GM20431 (cell line): ENCODE data around the gene STK10.
"Not testable (repeated sequence)": the region's sequence is repeated elsewhere in the genome, so short reads cannot be mapped to it uniquely, and the experiment has no call there.

ENCODE experiments used
- in situ Hi-C: fragments of 300-500 bp; cut with MseI, MboI; formaldehyde crosslinking; loops from one replicate; pipeline ENCODE4 v1.15.0; 2020; ENCODE audit warnings: low sequenced_read_pairs; ENCODE audit not compliant: unreplicated experiment

STK10 gene

GRCh38 chr5:172044631-172045314, 143.3 kb downstream of the STK10 start:
- in situ Hi-C loops = loop anchor here (10.0 to 25.0 kb wide), 2 partner anchors 140 to 632 kb away; partner anchors contain the start of gene FGF18

DNA sequence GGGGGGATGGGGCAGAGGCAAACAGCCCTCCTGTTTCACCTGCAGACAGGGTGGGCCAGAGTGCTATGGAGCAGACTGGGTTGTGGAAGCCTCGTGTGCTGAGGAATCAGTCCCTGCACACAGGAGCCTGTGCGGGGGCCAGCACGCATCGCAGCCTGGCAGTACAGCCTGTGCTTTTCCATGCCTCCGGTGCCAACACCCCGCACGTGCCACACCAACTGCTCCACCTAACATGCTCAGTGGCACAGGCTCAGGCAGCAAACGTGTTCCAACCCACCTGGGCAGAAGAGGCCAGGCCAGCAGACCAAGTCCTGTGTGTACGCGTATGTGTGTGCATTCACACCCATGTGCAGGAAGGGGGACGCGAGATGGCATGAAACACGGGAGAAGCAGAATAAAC, 144.2 kb downstream of the STK10 start:
- in situ Hi-C loops = loop anchor here (10.0 to 25.0 kb wide), 2 partner anchors 139 to 632 kb away; partner anchors contain the start of gene FGF18

GRCh38 chr5:172042183-172042582, 145.8 kb downstream of the STK10 start:
- in situ Hi-C loops = loop anchor here (10.0 to 25.0 kb wide), 2 partner anchors 137 to 630 kb away; partner anchors contain the start of gene FGF18

GRCh38 chr5:172038167-172038566, 149.9 kb downstream of the STK10 start:
- in situ Hi-C loops = loop anchor here (25.0 kb wide), 1 partner anchor 626 kb away; the partner anchor contains the start of gene FGF18

- in situ Hi-C loops = loop anchor here (25.0 kb wide), 1 partner anchor 623 kb away; the partner anchor contains the start of gene FGF18
Measured at GRCh38 chr5:172035049-172035448, 153.0 kb downstream of the STK10 start.

DNA sequence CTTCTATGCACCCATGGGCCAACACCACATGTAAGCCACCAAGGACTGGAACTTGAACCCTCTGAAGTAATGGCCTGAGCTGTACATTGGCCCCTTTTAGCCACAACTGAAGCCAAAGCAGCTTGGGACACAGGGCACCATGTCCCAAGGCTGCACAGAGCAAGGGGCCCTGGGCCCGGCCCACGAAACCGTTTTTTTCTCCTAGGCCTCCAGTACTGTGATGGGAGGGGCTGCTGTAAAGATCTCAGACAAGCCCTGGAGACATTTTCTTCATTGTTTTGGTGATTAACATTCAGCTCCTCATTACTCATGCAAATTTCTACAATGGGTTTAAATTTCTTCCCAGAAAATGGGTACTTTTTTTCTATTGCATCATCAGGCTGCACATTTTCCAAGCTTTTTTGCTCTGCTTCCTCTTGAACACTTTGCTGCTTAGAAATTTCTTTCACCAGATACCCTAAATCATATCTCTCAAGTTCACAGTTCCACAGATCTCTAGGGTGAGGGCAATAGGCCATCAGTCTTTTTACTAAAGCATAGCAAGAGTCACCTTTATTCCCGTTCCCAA, 156.0 kb downstream of the STK10 start:
- in situ Hi-C loops = loop anchor here (25.0 kb wide), 1 partner anchor 620 kb away; the partner anchor contains the start of gene FGF18

DNA sequence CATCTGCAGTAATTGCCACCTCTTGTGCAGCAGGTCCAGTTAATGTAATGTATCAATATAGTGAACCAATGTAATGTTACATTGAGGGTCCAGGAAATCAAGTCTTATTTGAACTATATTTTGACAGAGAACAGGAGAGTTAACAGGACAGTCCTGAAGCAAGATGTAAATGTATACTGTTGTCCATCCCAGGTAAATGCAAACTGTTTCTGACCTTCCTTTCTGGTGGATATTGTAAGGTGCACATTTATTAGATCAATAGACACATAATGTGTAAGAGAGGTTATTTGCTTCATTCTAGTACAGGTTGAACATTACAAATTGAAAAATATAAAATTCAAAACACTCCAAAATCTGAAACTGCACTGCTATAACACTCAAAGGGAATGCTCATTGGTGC, 158.1 kb downstream of the STK10 start:
- in situ Hi-C loops = loop anchor here (25.0 kb wide), 1 partner anchor 618 kb away; the partner anchor contains the start of gene FGF18

- in situ Hi-C loops = loop anchor here (25.0 kb wide), 1 partner anchor 616 kb away; the partner anchor contains the start of gene FGF18
Measured at GRCh38 chr5:172028167-172028566, 159.9 kb downstream of the STK10 start.

GRCh38 chr5:172020110-172020786, 167.8 kb downstream of the STK10 start:
- in situ Hi-C loops = not testable (repeated sequence)

GRCh38 chr5:172015346-172015745, 172.7 kb downstream of the STK10 start:
- in situ Hi-C loops = no loop called here

- in situ Hi-C loops = no loop called here
Measured at GRCh38 chr5:172010278-172010677, 177.7 kb downstream of the STK10 start.

DNA sequence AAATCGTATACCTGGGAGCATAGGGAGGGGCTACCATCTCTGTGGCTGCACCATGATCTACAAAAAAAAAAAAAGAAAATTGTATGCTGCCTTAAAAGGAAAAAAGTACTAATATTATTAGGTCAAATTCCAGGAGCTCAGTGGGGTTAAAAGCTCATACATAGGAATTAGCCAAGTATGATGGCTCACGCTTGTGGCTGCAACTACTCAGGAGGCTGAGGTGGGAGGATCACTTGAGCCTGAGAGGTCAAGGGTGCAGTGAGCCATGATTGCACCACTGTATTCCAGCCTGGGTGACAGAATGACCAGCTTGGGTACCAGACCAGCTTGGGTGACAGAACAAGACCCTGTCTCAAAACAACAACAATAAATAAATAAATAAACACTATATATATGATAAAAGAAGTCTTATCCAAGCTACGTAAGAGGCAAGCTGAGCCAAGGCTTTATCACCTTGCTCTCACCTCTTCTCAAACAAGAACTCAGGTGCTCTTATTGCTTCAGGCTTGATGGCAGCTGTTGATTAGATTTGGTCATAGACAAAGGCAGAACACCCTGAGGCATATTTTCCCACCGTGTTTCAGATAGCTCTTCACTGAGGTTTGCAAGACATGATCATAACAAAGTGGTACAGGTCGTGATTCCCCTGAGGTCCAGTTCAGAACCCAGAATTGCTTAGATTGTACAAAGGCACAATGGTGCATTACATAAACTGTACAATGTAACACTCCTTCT, 178.3 kb downstream of the STK10 start:
- in situ Hi-C loops = no loop called here

DNA sequence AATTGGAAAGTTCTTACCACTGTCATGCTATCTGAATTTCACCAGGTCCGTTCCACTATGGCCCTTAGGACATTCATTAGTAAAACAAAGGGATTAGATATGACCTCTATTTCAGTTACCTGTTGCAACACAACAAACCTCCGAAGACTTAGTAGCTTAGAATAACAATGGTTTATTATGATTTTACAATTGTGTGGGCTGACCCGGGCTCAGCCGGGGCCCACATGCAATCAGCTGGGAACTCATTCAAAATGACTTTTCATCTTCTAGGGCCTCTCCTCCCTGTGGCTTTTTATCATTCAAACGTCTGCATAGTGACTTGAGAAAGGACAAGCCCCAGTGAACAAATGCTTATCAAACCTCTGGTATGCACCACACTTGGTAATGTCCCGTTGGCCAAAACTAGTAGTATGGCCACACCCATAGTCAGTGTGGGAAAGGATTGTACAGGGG, 179.3 kb downstream of the STK10 start:
- in situ Hi-C loops = no loop called here

DNA sequence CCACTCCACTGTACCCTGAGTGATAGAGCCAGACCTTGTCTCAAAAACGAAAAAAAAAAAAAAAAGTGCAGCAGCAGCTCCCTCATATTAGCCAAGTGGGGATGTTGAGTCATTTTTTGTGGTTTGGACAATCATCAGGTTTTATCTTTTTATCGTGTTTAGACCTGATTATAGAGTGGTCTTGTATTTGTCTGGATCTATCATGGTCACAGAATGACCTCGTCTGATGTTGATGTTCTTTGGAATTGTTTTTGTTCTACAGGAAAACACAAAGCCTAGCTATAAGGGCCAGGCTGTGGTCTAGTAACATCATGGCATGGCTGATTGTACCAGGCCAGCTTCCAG, 179.9 kb downstream of the STK10 start:
- in situ Hi-C loops = no loop called here

GRCh38 chr5:172007175-172008110, 180.6 kb downstream of the STK10 start:
- in situ Hi-C loops = no loop called here

DNA sequence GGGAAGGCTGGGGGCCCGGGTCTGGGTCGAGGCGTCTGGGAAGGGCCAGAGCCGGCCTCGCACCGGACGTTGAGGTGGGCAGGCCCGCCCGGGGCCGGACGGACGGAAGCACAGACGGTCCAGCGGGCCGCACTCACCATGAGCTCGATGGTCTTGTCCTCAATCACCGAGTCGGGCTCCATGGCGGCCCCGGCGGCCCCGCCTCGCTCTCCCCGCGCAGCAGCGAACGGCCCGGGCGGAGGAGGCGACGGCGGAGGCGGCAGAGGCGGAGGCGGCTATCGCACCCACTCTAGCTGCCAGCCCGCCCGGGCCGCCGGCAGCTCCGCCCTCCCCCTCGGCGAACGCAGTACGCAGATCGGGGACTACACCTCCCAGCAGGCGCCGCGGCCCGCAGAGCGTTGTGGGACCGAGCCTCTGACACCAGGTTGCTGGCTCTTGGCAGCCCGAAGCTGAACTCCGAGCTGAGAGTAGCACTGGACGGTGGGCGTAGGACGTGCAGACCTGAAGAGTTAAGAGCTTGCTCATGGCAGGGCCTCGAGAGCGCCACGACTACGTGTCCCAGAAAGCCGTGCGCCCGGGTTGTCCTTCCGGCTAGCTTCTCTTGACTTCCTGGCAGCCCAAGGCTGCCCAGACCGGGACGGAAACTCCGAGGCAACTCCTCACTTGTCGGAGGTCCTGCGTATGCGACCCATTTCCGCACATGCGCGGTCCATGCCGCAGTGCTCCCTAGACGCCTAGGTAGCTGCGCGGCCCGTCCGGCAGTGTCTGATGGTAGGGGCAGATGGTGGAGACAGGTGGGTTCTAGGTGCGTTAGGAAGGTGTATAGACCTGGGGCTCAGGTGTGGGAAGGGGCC, 181.5 kb downstream of the STK10 start, which contains the start of gene FBXW11:
Gene FBXW11, minus strand, starts transcription at position 318 of the 854 bp plus-strand sequence. Its CDS starts 136 bp downstream, at position 182.
- in situ Hi-C loops = no loop called here

- in situ Hi-C loops = no loop called here
Measured at GRCh38 chr5:172005708-172006320, 182.2 kb downstream of the STK10 start.

DNA sequence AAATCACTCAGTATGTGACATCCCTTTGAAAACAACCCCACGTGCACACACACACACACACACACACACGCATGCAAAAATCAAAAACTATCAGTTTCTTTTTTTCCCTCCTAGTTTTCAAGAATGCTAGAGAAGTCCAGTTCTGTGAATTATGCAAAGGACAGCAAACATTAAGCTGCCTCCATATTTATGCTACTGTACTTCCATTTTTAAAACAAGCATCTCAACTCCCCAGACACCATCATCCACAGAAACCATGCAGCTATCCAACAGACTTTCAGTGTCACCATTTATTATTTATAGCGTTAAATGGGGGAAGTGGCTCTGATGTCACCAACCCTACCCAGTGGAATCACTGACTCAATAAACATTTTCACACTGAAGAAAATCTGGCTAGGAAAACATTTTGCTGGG, 183.2 kb downstream of the STK10 start:
- in situ Hi-C loops = no loop called here
